ENCODE results near the gene KIF26B.

The KIF26B gene

DNA sequence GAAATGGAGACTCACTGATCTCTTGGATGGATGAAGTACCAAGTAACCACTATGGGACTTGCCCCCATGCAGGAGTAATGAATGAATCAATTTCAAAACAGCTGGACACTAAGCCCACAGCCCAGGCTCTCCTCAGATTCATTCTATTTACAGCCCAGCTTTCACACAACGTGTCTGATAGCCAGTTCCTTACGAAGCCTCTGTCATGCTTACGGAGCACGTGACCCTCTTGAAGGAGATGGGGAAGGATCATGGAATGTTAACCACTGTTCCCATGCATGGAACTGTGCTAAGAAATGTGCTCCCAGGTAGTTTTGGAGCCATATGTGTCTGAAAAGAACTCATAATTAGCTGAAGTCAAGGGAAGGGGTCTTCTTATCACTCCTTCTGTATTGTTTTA lies 124.1 kb downstream of the KIF26B start:
- no peak for DNase-seq (ENCODE audit: low spot score)

DNA sequence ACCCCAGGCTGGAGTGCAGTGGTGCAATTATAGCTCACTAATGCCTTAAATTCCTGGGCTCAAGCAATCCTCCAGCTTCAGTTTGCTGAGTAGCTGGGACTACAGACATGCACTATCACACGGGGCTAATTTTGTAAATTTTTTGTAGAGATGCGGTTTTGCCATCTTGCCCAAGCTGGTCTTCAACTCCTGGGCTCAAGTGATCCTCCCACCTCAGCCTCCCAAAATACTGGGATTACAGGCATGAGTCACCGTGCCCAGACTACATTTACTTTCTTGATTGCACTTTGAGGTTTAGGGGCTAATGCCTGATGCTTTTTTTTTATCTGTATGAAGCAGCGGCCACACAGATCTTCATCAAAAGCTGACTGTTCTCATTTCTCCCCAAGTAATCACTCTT lies 124.6 kb downstream of the KIF26B start:
- DNase-seq (ENCODE audit: low spot score), result no peak

DNA sequence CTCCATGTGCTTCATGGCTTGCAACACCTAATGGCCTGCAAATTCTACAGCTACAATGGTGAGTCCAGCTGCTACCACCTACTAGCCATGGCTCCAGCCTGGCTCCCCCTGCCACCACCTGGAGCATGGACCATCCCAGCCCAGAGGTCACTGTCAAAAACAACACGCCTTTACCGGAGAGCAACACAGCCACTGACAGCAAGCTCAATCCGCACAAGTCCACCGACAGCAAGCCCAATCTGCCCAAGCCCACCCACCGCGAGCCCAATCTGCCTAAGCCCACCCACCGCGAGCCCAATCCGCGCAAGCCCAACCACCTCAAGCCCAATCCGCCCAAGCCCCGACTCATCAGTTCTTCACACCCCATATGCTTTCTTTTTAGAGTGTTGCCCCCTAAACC lies 128.2 kb downstream of the KIF26B start:
- no peak for DNase-seq (ENCODE audit: low spot score)

DNA sequence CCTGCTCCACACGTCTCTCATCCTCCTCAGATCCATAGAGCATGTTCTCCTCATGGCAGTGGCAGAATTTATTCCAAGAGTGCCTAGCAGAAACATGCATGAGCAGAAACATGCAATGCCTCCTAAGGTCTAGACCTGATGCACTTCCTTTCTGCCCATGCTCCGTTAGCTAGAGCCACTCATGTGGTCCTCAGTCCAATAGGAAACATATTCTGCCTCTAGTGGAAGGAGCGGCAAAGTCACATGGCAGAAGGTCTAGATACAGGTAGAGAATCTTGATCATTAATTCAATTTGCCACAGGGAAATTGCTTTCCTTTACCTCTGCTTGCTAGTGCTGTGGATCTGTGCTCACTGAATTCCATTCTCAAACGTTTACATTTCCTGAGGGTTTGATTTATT lies 130.4 kb downstream of the KIF26B start:
- no peak for DNase-seq (ENCODE audit: low spot score)

DNA sequence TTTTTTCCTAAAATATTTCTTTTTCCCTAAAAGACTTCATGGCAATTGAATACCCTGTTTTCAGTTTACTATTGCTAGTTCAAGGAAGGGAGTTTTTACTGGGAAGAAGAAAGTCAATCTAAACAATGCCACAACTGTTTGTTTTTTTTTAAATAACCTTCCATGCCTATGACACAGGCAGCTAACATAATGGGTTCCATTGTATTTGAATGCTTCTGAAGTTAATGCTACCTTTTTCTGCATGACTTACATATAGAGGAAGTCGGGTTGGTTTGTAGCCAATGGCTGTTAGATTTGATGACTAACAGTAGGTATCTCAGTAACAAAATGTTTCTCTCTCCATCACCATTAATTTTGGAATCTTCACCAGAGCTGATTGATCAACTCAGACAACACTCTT lies 134.0 kb downstream of the KIF26B start:
- DNase-seq (ENCODE audit: low spot score), result no peak

DNA sequence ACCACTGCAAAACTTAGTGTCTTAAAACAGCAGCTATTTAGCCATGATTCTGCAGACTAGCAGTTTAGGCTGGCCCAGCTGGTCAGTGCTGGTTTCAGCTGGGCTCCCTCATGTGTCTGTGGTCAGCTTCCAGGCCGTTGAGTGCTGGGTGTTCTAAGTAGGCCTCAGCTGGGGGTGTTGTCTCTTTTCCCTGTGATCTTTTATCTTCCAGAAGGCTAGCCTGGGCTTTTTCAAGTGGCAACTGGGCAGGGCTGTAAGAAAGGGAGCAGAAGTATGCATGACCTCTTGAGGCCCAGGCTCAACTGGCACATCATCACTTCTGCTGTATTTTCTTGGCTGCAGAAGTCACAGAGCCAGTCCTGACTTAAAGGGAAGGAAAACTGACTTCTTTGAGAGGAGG lies 136.1 kb downstream of the KIF26B start:
- DNase-seq (ENCODE audit: low spot score), result no peak

DNA sequence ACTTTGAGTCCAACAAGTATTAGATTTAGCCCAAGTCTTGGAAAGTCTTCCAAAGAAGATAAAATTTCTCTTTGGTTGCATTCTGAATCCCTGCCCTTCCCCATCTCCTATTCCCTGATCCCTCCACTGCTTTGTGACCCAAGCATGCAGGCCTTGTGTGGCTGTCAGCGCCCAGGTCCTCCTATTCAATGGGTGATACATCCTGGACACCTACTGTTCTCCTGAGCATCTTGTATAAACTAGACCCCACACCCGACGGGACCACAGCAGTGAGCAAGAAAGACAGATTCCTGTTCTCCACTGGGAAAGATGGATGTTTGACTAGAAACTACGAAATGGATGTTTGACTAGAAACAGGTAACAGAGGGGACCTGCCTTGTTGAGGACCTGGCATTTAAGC lies 136.6 kb downstream of the KIF26B start:
- DNase-seq (ENCODE audit: low spot score), result no peak

DNA sequence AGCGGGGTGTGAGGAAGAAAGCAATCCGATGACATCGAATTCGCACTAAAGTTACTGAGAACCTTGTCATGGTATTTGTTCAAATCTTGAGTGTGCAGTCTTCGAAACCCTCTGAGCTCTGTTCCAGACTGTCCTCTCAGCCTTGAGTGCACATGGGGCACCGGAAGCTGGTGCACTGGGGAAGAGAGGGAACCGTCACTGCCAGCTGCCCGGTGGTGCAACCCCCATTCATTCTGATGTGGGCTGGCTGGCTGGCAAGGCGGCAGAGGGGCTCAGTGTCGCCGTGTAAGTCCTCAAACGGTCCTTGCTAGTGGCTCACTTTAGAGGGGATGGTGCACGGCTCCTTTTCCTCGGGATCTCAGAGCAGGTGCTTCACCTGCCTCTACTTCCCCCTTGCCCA lies 137.4 kb downstream of the KIF26B start:
- DNase-seq (ENCODE audit: low spot score), result no peak

DNA sequence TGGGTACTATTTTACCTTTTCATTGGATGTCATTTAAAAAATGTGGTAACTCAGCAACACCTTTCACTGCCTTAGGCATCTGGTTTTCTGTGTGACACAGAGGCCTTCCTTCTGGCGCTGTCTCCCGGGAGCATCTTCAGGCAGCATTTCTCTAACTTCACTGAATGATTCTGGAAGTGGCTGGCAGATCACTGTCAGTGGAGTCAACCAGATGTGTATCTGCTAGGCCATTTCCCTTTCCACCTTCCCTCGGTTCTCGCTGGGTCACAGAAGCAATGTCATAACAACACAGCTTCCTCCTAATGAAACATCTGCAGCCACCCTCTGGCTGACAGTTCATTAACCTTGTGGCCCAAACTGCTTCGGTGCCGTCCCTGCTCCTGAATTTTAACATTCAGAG lies 137.8 kb downstream of the KIF26B start:
- peak; percentile 30 for DNase-seq (ENCODE audit: low spot score)

DNA sequence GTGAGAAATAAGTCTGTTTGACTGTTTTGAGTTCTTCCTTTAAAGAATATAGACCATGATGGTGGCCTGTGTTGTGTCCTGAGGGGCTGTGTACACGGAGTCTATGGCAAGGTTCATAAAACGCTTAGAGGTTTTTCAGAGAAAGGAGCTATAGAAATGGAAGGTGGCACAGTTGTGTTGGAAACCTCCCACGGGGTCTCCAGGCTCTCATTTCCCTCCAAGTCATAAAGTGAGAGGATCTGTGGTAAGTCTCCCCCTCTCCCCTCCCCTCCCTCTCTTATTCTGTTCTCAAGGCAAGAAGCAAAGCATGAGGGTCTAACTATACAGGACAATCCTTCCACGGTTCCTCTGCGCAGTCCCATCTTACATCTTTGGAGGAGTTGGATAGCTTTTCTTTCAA lies 139.2 kb downstream of the KIF26B start:
- DNase-seq (ENCODE audit: low spot score), result no peak

DNA sequence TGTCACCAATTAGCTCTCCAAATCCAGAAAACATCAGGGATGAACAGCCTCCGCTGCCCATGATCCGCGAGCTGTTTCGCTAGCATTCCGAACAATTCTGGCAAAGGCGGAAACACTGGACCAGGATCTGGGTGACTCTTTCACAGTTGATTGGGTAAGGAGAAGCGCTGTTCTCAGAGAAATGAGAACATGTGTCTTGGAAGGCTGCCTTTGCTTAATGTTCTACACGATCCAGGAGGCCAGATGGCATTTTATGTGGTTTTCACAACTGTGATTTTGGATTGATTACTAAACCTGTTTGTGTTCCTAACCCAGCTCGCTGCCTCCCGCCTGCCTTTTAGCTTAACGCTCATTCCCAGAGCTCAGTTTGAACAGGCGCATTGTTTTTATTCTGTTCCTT lies 144.0 kb downstream of the KIF26B start:
- DNase-seq (ENCODE audit: low spot score), result no peak

DNA sequence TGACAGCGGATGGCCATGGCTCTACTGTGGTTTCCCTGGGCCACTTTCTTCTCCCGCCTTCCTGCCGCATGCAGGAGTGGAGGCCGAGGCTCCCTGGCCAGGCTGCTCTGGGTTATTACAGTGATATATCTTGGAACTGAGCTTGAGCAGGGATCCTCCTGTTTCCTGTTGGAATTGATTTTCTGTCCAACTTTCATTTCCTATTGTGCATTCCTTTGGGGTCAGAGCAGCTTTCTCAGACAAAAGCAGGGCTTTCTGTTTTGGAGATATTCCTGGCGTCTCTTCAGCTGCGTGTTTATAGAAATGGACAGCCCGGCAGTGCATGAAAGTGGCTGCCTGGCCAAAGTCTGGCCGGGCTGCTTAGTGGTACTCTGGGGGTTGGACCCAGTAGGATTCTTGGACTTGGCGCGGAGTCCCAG lies 146.4 kb downstream of the KIF26B start:
- DNase-seq (ENCODE audit: low spot score), result no peak

DNA sequence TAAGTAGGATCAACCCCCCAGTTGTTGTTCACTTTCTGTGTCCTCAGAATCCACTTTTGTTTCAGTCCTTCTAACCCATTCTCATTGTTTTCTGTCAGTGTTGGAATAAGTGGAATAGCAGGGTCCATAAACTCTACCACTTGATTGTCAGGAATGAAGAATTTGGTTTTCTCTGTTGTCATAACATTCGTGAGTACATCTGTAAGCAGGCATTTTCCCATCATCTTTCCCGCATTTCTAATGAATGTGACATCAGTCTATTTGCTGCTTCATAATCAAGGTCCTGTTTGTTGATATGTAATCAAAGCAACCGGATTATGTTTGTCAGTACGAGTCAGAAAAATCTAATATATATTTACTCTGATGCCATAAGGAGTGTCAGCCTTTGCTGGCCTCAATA lies 147.1 kb downstream of the KIF26B start:
- DNase-seq (ENCODE audit: low spot score), result no peak

DNA sequence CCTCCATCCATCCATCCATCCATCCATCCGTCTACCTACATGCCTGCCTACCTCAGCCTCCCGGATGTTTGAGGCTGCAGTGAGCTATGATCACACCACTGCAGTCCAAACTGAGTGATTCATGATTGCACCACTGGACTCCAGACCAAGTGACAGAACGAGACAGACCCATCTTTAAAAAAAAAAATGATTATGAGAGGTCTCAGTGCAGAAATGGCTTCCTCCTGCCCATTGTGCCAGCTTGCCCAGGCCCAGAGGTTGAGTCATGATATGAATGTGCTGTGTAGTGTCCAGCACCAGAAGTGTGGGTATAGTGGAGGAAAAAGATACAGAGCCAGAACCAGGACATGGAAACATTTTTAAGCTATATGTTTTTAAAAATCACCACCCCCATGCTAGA lies 149.9 kb downstream of the KIF26B start:
- DNase-seq (ENCODE audit: low spot score), result no peak

DNA sequence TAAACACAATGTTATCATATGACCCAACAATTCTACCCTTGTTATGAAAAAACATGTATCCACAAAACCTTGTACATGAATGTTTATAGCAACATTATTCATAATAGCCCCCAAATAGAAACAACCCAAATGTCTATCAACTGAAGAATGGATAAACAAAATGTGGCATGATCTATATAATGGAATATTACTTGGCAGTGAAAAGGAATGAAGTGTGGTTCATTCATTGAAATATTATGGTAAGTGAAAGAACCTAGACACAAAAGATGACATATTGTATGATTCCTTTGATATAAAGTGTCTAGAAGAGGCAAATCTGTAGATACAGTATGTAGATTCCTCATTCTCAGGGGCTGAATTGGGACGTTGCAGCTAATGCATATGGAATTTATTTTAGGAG lies 151.2 kb downstream of the KIF26B start:
- DNase-seq (ENCODE audit: low spot score), result no peak

DNA sequence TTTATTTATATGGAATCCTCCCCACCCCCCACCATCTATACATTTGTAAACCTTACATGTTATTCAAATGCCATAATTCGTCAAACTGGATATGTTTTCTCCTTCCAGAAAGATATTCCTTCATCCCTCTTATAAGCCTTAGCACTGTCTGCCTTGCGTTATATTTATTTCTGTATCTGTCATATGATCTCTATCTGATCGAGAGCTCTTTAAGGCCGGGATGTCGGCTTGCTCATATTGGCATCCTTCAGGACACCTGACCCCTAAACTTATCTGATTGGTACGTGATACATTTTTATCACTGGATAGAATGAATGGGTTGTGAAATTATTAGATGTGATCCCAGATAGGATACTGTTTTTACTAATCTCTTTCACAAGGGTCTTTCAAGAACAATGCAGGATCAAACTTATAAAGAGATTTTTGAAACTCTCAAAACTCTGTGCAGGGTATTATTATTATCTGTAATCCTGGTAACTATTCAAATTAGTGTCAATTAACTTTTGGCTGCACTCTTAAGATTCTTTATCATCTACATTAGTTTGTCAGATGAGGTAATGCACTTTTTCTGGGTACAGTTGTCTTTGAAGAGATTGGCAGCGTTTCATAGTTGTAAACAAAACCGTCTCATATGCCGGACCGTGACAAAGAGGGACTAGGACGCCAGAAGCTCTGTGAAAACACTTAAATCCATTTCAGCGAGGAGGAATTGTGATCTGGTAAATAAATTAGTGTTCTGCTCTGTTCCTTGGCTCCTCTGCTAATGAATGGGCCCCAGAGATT lies 152.0 kb downstream of the KIF26B start:
- DNase-seq (ENCODE audit: low spot score), result no peak

DNA sequence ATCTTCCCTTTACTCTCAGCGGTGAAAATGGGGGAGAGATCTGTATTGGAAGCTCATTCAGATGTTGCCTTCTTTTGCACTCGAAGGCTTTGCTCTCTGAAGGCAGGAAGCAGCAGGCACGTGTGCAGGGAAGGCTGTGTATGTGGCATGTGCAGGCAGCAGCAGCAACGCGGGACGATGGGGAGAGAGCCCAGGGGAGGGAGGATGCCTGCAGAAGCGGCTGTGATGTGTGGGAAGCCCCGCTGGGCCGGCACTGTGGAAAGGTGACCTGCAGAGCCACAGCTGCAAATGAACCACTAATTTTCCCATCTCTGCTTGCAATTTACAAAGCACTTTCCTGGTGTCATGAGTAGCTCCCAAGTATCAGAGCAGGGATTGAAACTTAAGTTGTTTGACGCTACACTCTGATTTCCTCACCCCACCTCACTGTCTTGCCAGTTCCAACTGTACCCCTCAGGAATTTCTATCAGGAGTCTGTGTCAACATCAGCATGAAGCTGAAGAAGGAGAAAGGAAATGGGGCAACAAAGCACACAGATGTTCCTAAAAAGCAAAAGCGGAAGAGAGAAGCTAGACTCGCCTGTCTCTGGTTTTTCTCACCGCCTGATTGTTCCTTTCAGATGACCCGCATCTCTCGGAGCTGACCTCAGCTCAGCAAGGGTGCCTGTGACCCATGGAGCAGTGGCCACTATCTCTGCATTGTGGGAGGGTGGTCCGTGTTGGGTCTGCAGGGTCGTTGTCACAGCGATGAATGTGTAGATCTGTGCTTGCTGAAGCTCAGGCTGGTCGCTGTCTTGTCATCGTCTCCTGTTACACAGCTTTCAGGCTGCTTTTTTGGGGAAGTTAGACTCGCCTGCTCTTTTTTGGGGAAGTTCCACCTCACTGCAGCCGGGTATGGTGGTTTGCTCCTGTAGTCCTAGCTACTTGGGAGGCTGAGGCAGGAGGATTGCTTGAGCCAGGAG lies 156.1 kb downstream of the KIF26B start:
- peak; percentile 34 for DNase-seq (ENCODE audit: low spot score)

DNA sequence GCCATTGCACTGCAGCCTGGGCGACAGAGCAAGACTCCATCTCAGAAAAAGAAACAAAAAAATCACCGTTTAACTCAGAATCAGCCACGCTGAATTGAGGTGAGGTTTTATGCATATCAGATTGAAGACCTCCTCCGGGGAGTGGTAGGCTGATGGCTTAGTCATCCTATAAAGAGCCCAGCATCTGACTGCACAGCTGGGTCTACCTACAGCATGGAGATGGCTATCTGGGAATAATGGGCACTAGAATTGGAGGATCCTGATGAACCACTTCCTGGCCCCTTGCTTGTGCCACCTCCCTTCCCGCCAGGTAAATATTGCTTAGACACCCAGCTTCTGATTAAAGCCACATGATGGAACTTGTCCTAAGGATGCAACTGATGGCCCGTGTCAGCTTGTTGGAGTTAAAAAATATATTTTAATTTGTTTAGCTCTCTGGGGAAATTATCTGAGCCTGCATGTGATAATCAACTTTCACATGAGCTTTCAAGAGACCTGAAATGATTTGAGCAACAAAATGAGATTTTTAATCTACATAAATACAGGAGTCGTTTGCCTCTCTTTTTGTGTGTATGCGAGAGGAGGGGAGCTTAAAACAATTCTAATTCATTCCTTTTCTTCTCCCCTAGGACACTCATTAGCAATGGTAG lies 157.2 kb downstream of the KIF26B start:
- no peak for DNase-seq (ENCODE audit: low spot score)

DNA sequence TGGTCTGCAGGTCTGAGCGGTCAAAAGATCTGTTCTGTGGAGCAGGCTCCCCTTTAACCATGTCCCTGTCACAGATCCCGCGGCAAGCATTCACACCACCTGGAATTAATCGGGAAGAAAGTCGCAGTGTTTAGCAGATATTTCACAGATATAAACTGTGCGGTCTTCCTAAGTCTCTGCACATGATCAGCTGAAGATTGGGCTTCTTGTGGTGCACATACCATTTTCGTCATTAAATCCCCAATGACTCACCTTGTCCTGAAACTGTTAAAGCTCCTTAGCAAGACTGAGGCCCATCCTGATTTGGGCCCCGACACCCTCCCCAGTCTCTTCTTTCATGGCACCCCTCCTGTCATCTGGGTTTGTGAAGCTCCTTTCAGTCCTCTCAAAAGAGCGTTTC lies 158.8 kb downstream of the KIF26B start:
- DNase-seq (ENCODE audit: low spot score), result no peak

DNA sequence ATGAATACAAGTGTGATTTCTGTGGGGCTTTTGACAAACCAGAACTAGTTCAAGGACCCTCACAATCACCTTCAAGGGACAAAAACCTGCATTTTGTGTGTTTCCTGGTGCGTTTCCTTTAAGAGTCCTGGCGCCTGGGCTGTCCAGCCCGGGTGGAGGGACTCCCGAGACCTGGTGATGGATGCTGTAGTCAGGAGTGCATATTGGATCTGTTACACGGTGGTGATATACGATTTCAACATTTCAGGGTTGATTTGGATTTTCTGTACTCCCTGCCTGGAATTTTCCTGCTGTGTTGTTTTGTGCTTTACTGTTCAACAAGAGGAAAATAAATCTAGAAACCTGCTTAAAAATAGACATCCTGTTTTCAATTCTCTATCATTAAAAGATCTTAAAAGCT lies 162.0 kb downstream of the KIF26B start:
- no peak for DNase-seq (ENCODE audit: low spot score)

DNA sequence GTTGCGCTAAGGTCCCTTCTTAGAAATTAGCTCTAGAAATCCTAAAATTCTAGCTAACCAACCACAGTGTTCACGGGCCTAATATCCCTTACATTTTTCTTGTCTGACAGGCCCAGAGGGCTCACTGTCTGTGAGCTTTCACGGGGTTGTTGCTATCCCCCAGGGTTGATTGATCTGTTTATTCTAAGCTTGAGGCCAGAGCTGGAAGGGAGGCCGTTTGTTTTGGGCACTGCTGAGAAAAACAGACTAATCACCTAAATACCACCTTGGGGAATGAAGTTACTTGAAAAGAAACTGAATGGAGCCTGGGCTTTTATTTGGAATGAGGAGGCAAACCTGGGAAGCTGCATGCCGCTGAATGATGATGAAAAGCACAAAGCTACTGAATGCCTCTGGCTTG lies 162.4 kb downstream of the KIF26B start:
- DNase-seq (ENCODE audit: low spot score), result no peak

DNA sequence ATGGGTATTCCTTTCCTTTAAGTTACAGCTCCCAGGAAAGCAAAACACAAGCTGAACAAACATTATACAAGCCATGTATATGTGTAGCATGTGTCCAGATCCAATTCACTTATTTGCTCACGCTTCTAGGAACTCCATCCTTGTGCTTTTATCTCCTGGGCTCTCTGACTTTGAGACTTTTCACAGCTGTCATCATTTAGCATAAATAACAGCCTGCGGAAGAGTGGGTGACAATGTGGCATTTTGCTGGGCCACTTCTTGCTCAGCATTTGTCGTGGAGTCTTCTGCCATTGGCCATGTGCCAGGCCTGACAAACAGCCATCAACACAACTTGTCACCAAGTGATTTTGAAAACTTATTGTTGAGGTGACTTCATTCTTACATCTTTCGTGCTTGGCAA lies 164.3 kb downstream of the KIF26B start:
- DNase-seq (ENCODE audit: low spot score), result no peak

Measured in SK-N-DZ (cell line).